NCI-H1417 treated with DMSO at 0.1 percent for 48 hours (cell line): ENCODE measurements around the gene TGFBR2.

Experiments
- DNase-seq: peaks from one replicate; lab custom pipeline; 2025; lab: John Stamatoyannopoulos, UW

TGFBR2 gene

DNA sequence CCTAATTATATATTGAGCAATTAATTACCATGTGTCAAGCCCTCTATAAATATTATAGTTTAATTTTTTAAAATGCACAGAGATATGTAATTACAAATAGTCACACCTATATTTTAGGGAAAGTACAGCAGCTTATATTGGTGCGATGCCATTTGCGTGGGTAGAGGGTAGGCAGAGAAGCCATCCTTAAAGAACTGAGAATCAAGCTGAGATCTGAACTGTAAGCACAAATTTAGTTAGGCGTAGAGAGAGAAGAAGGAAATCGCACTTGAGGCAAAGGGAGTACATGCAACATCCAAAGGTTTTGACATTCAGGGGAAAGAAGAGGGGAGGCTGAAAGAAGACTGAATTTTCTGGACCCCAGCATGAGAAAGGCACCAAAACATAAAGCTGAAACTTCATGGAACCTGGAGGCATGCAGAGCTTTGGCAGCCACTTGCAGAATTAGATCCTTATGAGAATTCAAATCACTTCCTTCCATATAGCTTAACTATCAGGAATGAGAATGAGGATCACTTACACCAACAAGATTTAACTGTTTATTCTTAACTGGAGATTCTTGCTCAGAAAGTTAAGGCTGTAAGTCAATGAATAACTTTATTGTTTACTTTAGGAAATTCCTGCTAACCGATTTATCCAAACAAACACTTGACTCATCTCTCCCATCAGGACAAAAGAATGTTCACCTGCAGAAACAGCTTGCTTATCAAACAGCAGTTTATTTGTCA lies 114.3 kb downstream of the TGFBR2 start:
- no peak for DNase-seq

DNA sequence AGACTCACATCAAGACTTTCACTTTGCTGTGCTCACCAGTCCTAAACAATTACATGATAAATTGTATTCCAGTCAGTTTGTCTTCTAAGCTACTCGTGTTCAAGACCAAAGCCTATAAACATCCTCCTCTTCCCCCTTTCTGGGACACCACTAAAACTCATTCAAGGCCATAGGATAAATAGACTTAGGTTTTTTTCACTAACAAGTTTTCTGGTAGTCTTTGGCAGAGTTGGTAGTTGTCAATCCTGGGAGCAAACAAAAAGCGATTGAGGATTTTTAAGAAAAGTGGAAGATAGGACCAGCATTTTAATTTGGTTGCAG lies 114.9 kb downstream of the TGFBR2 start:
- no peak for DNase-seq

DNA sequence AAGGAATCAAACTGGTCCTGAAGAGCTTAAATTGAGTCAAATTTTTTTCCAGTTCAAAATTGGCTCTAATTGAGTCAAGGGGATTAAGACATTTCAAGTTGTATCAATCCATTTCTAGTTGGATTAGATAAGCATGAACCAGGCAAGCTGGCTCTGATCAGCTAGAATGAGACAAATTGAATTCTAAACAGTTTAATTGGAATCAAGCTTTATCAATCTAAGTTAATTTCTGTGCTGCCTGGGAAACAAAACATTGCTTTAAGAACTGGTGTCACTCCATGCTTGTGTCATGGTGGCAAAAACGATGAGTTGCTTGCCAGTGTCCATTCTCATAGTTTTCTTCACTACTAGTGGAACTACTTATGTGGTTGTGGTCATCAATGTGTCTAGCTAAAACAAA lies 116.8 kb downstream of the TGFBR2 start:
- DNase-seq: no peak

DNA sequence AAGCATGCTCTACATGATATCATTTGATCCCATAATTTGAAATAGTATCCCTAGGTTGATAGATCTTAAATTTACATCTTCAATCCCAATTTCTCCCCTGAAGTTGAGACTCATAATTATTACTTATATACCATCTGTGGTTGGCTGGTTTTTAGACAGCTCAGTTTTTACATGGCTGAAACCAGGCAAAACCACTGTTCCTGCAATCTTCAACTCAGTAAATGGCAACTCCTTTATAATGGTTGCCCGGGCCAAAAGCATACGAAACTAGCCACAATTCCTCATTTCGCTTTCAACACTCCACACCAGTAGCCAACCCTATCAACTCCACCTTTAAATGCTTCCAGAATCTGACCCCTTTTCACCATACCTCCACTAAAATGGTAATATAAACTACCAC lies 118.5 kb downstream of the TGFBR2 start:
- DNase-seq: no peak

DNA sequence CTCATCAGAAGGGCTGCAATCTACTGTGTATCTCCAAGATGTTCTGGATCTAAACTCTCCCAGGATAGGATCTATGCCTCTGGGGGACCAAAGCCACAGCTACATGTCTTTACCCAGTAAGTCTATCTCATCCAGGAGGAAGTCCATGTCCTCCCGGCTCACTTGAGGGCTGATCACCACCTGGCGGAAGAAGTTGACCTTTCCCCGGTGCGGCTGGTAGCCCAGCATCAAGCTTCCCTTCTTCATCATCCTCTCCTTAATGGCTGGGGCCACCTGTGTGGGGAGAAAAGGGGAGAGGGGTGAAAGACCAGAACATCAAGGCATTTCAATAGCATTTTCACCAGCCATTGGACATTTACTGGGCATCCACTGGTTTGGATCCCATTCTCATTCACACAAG lies 121.7 kb downstream of the TGFBR2 start:
- DNase-seq: no peak

DNA sequence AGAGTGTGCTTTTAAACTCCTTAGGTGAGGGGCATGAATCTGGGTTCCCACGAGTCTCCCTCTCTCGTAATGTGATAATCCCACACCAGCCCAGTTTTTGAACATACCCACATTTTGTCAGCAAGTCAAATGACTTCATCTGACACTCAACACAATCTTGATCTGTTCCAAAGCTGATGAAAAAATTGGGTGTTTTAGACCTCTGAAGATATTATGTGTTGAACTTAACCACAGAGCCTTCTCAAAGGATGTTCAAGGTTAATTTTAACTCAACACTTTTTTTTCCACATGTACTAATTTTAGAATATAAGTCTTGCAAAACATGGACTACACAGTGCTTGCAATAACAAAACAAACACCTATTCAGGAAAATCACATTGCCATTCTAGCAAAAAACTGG lies 123.1 kb downstream of the TGFBR2 start:
- no peak for DNase-seq

DNA sequence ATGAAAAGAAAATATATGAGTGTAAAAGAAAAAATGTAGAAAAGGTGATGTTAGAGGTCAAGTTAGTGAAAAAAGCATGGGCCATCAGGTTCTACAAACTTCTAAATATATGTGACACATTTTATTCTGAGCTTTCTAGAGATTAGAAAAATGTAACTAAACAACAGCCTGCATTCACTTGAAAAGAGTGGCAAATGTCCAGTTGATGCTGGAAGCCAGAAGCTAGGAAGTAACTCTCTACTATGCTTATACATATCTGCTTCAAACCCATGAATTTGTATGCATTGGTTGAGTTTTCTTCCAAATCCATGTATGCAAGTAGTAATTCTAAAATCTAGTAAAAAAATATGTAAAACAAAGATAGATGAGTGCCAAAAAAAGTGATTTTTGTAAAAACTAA lies 123.5 kb downstream of the TGFBR2 start:
- no peak for DNase-seq

DNA sequence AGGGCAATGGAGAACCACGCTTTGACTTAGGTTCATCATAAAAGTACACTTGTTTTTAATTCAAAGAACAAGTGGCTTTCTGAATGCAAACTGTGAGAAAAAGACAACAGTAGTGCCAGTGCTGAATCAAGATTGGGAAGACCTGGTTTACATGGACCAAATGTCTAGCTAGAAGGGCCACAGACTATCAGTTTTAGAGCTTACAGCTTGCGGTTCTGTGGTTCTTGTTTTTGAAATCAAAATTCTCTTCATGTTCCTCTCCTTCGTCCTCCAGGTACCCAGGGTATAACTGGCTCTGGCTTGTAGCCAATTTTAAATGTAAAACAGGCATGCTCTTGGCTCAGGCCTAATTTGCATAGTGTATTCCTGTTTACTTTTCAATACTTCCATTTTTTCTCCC lies 124.6 kb downstream of the TGFBR2 start:
- DNase-seq: no peak

DNA sequence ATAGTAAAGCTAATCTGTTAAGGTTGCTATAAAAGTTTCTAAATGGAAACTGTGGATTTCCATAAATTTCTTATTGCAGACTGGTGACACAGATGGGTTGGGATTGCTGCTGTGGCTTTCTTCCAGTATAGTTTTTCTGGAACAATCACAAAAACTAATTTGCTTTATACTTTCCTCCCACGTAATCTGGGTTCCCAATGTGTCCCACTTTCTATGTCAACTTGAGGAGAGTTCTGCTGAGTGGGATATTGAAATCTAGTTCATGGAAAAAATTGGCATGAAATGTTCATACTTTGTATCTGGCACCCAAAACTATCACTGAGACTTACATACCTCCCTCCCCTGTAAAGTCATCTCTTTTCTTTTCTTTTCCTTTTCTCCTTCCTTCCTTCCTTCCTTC lies 126.8 kb downstream of the TGFBR2 start:
- no peak for DNase-seq

DNA sequence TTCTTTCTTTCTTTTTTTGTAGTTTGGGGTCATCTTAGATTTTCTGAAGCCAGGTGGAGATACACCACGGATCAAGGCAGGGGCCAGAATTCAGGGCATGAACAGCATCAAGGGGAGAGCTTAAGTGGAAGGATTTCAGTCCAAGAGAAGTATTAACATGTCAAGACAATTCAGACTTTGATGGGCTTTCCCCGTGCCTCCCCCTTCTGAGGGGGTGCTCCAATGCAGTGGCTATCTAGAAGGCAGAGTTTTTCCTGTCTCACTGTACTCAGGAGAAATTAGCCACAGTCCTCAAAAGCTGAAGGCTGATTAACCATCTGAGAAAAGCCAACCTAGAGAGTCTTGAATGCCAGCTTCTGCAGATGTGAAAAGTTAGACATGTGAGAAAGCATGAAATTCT lies 127.3 kb downstream of the TGFBR2 start:
- no peak for DNase-seq

DNA sequence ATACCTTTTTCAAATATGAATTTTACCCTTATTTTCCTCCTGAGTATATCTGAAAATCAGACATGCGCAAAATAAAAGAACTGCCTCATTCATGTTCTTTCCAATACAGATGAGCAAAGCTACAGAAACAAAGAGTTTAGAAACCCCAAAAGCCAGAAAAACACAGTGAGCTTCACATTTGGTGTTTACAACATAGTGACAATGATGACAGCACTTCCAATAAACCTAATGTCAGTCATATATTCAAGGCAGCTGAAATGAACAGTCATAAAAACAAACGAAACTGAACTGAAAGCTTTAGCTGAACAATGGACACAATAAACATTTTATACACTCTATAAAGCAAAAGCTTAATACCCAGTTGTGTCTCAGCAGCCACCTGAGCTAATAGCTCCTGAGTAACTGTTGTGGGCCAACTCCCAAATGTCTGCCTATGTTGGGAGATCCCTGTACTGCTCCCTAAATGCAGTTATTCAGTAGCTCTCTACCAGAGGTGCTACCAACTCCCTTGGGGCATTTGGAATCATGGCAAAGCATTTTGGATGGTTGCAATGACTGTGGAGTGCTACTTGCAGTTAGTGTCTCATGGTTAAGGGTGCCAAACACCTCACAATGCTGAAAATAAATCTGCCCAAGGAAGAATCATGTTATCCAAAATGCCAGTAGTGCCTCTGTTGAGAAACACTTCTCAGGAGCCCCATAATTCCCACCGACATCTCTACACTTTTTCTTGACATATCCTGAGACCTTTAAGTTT lies 131.5 kb downstream of the TGFBR2 start:
- DNase-seq: no peak

DNA sequence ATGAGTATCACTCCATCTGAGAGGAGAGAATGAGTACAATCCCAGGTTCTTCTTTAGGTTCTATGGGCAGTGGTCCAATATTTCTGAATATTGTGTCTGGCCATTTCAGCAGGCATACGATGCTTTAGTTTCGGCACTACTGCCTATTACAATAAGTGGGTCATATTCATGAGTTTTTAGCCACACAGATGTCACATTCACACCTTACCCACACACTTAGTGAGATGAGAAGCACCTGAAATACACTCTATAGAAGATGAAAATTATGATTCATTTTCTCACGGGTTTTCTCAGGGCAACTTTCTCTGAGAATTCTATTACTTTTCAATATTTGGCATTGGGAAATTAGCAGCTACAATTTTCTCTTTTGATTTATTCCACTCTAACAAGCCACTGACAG lies 132.2 kb downstream of the TGFBR2 start:
- no peak for DNase-seq

DNA sequence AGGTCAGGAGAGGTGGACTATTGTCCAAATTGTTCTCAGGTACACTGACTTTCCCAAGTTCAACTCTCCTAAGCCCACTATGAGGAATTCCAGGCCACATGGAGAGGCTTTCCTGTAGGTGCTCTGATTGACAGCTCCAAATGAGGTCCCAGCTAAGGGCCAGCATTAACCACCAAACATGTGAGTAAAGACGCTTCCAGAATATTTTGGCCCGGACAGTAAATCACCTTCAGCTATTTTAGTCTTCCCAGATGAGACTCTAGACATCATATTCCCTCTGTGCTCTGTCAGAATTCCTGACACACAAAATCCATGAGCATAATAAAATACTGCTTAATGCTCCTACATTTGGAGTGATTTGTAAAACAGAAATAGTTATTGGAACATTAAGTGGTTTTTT lies 135.5 kb downstream of the TGFBR2 start:
- no peak for DNase-seq

DNA sequence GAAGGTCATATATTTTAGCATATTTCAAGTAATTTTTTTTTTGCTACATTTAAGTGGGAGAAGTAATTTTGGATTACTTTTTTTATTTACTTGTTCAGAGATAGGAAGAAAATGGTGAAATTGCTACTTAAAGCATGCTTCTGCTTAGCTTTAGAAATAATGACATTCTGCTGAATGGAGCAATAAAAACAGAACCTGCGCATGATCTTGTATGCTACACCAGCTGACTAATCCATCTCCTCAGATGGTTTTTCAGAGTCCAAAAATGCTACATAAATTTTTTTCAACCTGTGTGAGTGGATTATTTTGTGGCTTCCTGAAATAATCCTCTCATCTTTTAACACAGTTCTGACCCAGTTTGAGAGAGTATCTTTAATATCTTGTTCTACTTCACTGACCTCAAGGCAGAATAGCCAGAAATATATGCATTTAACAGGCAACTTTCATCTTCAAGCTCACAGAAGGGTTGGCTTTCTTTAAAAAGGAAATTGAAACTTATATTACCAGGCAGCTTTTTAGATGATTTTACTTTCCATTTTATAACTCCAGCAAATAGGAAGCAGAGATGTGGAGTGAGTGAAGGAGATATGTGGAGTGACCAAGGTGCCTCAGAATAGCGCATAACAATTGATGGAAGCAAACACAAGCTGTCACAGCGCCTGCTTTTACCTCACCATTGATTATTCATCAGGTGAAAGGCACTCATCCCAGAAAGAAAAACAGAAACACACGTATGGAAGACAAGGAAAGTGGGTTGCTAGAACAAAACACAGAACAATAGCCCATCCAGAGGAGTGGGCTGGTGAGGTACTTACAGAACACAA lies 136.6 kb downstream of the TGFBR2 start:
- no peak for DNase-seq
